RCC 7860 (cell line): ENCODE measurements around the gene FLRT1.

ENCODE experiments used
- DNase-seq: peaks from one replicate; pipeline ENCODE4 v3.0.0-alpha.2; 2015; ENCODE audit warnings: low spot score
- FAIRE-seq: peaks from 2 replicates; lab custom pipeline; 2012; peaks lifted over from hg19 to GRCh38; lab: Jason Lieb, UNC

The FLRT1 gene

GRCh38 chr11:64035576-64035975 is at the start of gene FLRT1:
Gene FLRT1, plus strand, starts transcription at chr11:64035931. Its CDS starts 80,337 bp downstream, at chr11:64116268.
- FAIRE-seq: no peak
- no peak for DNase-seq

GRCh38 chr11:63986156-63986931 is 49.4 kb upstream of the FLRT1 start, which contains the start of gene OTUB1:
Gene OTUB1, plus strand, starts transcription at chr11:63986438. Its CDS starts 19 bp downstream, at chr11:63986457.
- FAIRE-seq (no peak), DNase-seq (peak; percentile 75)

- DNase-seq (no peak), FAIRE-seq (no peak)
Observed at GRCh38 chr11:63986932-63987513, 48.7 kb upstream of the FLRT1 start.

- DNase-seq: no peak
- no peak for FAIRE-seq
Observed at GRCh38 chr11:63991558-63991957, 44.2 kb upstream of the FLRT1 start.

- no peak for DNase-seq
- FAIRE-seq: no peak
Observed at GRCh38 chr11:63993100-63993499, 42.6 kb upstream of the FLRT1 start.

GRCh38 chr11:63993993-63994392 is 41.7 kb upstream of the FLRT1 start:
- FAIRE-seq: no peak
- DNase-seq: no peak

GRCh38 chr11:63996512-63996911 is 39.2 kb upstream of the FLRT1 start:
- DNase-seq (no peak), FAIRE-seq (no peak)

GRCh38 chr11:63997104-63997700 is 38.5 kb upstream of the FLRT1 start:
- no peak for DNase-seq
- no peak for FAIRE-seq

- no peak for DNase-seq
Observed at GRCh38 chr11:63997801-63998337, 37.9 kb upstream of the FLRT1 start.

GRCh38 chr11:63998558-63999348 is 37.0 kb upstream of the FLRT1 start:
- FAIRE-seq (no peak), DNase-seq (no peak)

More at GRCh38 chr11:63997801-63998337, 37.9 kb upstream of the FLRT1 start:
- no peak for FAIRE-seq

GRCh38 chr11:63999349-64000025 is 36.2 kb upstream of the FLRT1 start:
- FAIRE-seq (no peak), DNase-seq (no peak)

GRCh38 chr11:64000026-64000739 is 35.5 kb upstream of the FLRT1 start:
- FAIRE-seq (no peak), DNase-seq (no peak)

GRCh38 chr11:64000740-64001483 is 34.8 kb upstream of the FLRT1 start:
- DNase-seq (no peak), FAIRE-seq (no peak)

GRCh38 chr11:64001484-64002420 is 34.0 kb upstream of the FLRT1 start:
- DNase-seq: no peak
- no peak for FAIRE-seq

GRCh38 chr11:64003807-64004589 is 31.7 kb upstream of the FLRT1 start:
- DNase-seq (no peak), FAIRE-seq (no peak)

GRCh38 chr11:64004590-64004984 is 31.1 kb upstream of the FLRT1 start:
- FAIRE-seq: no peak
- DNase-seq: peak; percentile 3

- DNase-seq: no peak
- no peak for FAIRE-seq
Observed at GRCh38 chr11:64005691-64006090, 30.0 kb upstream of the FLRT1 start.
